Measurements from ENCODE around the gene CDHR1.

Gene CDHR1

DNA sequence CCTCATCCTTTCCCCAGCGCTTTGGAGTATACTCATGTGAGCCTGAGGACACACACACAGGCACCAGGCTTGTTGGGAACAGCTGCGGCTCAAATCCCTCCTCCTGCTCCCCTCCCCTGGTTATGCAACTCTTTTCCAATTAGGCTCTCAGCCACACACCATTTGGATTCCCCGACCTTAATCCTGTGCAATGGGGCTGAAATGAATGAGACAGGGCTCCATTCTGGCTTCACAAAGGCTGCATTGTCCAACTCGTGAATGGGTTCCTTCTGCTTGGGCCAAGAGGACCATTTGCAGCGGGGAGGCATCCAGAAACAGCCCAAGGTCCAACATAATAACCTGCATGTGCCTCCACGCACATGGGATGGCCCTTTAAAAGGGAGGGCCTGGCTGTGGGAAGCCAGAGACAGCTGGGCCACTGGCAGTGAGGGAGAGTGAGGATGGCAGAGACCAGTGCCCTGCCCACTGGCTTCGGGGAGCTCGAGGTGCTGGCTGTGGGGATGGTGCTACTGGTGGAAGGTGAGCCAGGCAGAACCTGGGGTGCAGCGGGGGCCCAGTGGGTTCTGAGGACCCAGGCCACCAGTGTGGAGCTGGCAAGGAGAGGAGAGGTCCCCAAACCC lies 50.4 kb downstream of the CDHR1 start, which contains the start of gene RGR:
Gene RGR, plus strand, starts transcription at position 403 of the 620 bp plus-strand sequence. Its CDS starts 38 bp downstream, at position 441.
- peaks cover 86% of the 10 kb centered on the region for H3K27me3 ChIP-seq (ENCODE audit: insufficient read depth, low read length)
- H3K4me3 ChIP-seq (ENCODE audit: low read depth, low read length): no peak within 1 kb of the TSS
- no peak within 1 kb of the TSS for H3K27ac ChIP-seq (ENCODE audit: low read depth, low read length)
- H2AFZ ChIP-seq (ENCODE audit: low read length, unreplicated experiment): no peak within 1 kb of the TSS
- H3K36me3 ChIP-seq (ENCODE audit: insufficient read depth, low read length): no peaks in the 10 kb centered on the region
- H3K4me1 ChIP-seq (ENCODE audit: control insufficient read depth, insufficient read depth, low read length, unreplicated experiment): no peaks in the 10 kb centered on the region
- no peaks in the 10 kb centered on the region for H3K79me2 ChIP-seq (ENCODE audit: control insufficient read depth, insufficient read depth, low read length, unreplicated experiment)

DNA sequence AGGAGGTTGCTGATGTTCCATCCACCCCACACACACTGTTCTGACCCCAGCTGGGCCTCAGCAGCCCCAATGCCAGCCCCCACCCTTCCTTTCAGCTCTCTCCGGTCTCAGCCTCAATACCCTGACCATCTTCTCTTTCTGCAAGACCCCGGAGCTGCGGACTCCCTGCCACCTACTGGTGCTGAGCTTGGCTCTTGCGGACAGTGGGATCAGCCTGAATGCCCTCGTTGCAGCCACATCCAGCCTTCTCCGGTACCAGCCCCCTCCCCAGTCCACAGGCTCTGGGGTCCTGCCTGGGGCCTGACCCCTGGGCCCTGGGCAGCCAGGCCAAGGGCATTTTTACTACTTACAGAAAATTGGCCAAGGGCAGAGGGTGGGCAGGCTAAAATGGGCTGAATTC lies 53.2 kb downstream of the CDHR1 start:
- Histone ChIP-seq H3K36me3 (ENCODE audit: insufficient read depth, low read length) (no peaks in the 10 kb centered on the region), H3K27ac (ENCODE audit: low read depth, low read length) (no peak overlapping the region), H2AFZ (ENCODE audit: low read length, unreplicated experiment) (no peak overlapping the region), H3K27me3 (ENCODE audit: insufficient read depth, low read length) (peaks cover 86% of the 10 kb centered on the region), H3K4me3 (ENCODE audit: low read depth, low read length) (no peak overlapping the region), H3K79me2 (ENCODE audit: control insufficient read depth, insufficient read depth, low read length, unreplicated experiment) (no peaks in the 10 kb centered on the region), H3K4me1 (ENCODE audit: control insufficient read depth, insufficient read depth, low read length, unreplicated experiment) (no peaks in the 10 kb centered on the region)

DNA sequence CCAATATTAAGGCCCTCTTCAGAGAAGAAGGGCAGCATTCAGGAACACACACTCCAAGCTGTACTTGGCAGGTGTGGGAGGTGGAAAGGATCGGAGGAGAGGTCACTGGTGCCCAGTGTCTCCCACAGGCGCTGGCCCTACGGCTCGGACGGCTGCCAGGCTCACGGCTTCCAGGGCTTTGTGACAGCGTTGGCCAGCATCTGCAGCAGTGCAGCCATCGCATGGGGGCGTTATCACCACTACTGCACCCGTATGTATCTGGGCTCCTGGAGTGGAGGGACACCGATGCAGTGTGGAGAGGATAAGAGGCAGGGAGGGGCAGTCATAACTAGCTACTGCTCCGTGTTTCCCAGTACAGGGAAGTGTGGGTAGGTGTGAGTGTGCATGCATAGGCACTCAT lies 54.5 kb downstream of the CDHR1 start:
- Histone ChIP-seq H3K4me1 (ENCODE audit: control insufficient read depth, insufficient read depth, low read length, unreplicated experiment) (no peaks in the 10 kb centered on the region), H3K27me3 (ENCODE audit: insufficient read depth, low read length) (peaks cover 87% of the 10 kb centered on the region), H3K27ac (ENCODE audit: low read depth, low read length) (no peak overlapping the region), H3K4me3 (ENCODE audit: low read depth, low read length) (no peak overlapping the region), H3K36me3 (ENCODE audit: insufficient read depth, low read length) (no peaks in the 10 kb centered on the region), H2AFZ (ENCODE audit: low read length, unreplicated experiment) (no peak overlapping the region), H3K79me2 (ENCODE audit: control insufficient read depth, insufficient read depth, low read length, unreplicated experiment) (no peaks in the 10 kb centered on the region)

DNA sequence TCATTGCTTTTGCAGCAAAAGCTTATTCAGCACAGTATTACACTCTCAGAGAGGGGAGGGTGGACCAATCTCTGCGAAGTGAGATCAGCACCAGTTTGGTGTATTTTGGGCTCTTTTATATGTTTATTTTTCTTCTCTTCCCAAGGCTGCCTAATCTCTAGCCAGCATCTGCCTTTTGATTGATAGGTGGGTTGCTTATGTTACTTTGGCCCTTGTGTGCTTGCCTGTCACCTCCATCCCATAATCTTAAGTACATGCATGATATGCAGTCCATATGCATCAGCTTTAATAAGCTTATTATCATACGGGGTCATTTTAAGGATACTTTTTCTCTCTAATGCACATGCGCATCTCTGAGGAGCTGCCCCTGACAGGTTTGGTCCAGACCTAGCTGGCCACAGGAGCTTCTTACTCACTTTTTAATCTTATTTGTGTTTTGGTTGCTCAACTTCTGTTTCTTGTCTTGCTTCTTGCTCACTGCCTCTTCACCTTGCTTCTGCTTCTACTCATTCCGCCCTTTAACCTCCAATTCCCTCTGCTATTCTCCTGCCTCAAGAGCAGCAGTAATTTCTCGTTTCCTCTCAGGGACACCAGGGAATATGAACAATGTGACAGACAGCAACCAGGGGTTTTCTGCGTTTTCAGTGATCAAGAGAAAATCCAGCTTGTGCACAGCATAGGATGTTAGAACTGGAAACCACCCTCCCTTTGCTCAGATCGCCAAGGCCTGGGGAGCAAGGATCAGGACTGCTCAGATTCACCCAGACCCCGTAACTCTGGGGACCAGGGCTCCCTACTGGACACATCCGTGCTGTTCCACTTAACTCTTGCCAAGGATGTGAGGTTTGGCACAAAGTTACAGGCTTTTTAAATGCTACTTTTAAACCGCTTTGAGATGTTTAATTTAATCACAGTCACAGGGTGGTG lies 60.5 kb downstream of the CDHR1 start:
- Histone ChIP-seq H3K27me3 (ENCODE audit: insufficient read depth, low read length) (peaks cover 51% of the 10 kb centered on the region), H3K4me3 (ENCODE audit: low read depth, low read length) (no peak overlapping the region), H2AFZ (ENCODE audit: low read length, unreplicated experiment) (no peak overlapping the region), H3K4me1 (ENCODE audit: control insufficient read depth, insufficient read depth, low read length, unreplicated experiment) (no peaks in the 10 kb centered on the region), H3K79me2 (ENCODE audit: control insufficient read depth, insufficient read depth, low read length, unreplicated experiment) (no peaks in the 10 kb centered on the region), H3K27ac (ENCODE audit: low read depth, low read length) (no peak overlapping the region), H3K36me3 (ENCODE audit: insufficient read depth, low read length) (no peaks in the 10 kb centered on the region)

DNA sequence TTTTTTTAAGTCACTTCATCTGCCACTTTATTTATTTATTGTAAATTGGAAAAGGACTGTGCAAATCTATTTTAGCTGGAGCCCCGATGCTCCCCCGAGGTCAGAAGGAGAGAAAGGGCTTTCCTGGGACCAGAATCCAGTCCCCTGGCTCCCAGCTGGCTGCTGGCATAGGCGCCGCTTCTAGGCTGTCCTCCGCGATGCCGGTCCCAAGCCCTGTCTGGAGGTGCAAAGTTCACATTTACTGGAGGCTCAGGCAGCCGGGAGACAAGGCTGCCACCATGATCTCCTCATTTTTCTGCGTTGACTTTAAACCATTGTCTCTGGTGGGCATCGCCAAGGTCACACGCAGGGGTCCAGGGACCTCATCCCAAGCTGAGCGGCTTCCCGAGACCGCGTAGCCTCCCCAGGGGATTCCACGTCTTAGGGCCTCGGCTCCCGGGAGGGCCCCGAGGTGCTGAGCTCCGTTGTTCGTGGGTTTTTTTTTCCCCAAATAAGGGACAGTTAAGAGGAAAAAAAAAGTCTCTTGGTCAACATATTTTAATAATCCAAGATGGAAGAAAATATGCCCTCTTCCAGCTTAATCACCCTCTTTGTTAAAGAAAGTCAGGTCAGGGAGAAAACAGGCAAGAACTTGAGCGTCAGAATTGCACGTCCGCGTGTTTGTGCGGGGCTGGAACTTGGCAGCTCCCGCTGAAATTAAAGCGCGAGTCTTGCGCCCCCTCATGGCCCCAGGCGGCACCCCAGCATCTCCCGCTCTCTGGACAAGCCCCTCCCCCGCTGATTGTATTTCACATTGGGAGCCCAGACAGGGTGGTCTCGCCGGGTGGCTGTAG lies 62.4 kb downstream of the CDHR1 start:
- Histone ChIP-seq H3K79me2 (ENCODE audit: control insufficient read depth, insufficient read depth, low read length, unreplicated experiment) (no peaks in the 10 kb centered on the region), H3K4me3 (ENCODE audit: low read depth, low read length) (peak overlapping the region; percentile 58), H2AFZ (ENCODE audit: low read length, unreplicated experiment) (peak overlapping the region; percentile 21), H3K27me3 (ENCODE audit: insufficient read depth, low read length) (peaks cover 43% of the 10 kb centered on the region), H3K4me1 (ENCODE audit: control insufficient read depth, insufficient read depth, low read length, unreplicated experiment) (no peaks in the 10 kb centered on the region), H3K27ac (ENCODE audit: low read depth, low read length) (no peak overlapping the region), H3K36me3 (ENCODE audit: insufficient read depth, low read length) (no peaks in the 10 kb centered on the region)

DNA sequence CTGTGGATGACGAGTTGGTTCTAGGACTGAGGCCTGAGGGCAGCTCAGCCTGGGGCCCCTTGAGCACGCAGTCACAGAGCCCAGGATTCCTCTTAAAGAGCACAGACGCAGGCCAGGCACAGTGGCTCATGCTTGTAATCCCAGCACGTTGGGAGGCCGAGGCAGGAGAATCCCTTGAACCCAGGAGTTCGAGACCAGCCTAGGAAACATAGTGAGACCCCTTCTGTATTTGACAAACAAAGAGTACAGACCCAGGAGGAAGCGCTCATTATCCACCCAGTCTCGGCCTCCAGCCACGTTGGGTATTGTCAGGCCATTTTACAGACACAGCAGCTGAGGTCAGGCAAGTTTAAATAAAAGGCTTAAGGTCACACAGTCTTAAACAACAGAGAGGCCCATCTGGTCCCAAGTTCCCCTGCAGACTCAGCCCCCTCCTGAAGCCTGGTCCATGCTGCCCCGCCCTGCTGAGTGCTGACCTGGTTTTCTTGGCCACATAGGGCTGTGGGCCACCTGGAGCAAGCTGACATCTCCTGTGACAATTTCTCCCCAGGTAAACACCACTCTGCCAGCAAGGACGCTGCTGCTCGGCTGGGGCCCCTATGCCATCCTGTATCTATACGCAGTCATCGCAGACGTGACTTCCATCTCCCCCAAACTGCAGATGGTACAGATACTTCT lies 63.1 kb downstream of the CDHR1 start:
- H3K27ac ChIP-seq (ENCODE audit: low read depth, low read length): no peak overlapping the region
- peaks cover 36% of the 10 kb centered on the region; the same call in 1 of the 2 replicates for H3K27me3 ChIP-seq (ENCODE audit: insufficient read depth, low read length)
- H3K4me1 ChIP-seq (ENCODE audit: control insufficient read depth, insufficient read depth, low read length, unreplicated experiment): no peaks in the 10 kb centered on the region
- H3K4me3 ChIP-seq (ENCODE audit: low read depth, low read length): no peak overlapping the region
- peak overlapping the region; percentile 21 for H2AFZ ChIP-seq (ENCODE audit: low read length, unreplicated experiment)
- H3K36me3 ChIP-seq (ENCODE audit: insufficient read depth, low read length): no peaks in the 10 kb centered on the region
- H3K79me2 ChIP-seq (ENCODE audit: control insufficient read depth, insufficient read depth, low read length, unreplicated experiment): no peaks in the 10 kb centered on the region

DNA sequence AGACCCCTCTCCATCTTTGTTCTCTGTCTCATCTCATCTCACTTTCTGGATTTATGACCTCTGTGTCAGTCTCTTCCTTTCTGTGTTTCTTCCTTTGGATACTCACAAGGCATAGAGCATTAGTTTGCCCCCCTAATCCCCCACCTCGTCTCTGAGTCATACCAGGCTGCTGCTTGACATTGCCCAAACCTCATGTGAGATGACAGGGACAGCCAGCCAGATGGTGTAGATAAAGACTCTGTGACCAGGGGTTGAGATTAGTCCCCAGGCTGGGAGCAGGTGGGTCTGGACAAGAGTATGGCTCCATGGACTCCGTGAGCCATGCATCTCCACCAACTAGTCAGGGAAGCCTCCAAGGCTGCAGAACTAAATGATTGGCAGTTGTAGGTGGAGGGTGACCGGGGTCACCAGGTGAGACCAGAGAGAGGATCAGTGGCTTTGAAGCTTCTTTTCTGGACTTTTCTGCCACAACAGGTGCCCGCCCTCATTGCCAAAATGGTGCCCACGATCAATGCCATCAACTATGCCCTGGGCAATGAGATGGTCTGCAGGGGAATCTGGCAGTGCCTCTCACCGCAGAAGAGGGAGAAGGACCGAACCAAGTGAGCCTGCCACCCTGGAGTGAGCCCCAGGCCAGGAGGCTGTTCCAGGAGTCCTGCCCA lies 63.8 kb downstream of the CDHR1 start:
- no peaks in the 10 kb centered on the region for H3K4me1 ChIP-seq (ENCODE audit: control insufficient read depth, insufficient read depth, low read length, unreplicated experiment)
- no peak overlapping the region for H2AFZ ChIP-seq (ENCODE audit: low read length, unreplicated experiment)
- H3K36me3 ChIP-seq (ENCODE audit: insufficient read depth, low read length): no peaks in the 10 kb centered on the region
- H3K4me3 ChIP-seq (ENCODE audit: low read depth, low read length): no peak overlapping the region
- H3K27me3 ChIP-seq (ENCODE audit: insufficient read depth, low read length): peaks cover 29% of the 10 kb centered on the region; the same call in 1 of the 2 replicates
- no peak overlapping the region for H3K27ac ChIP-seq (ENCODE audit: low read depth, low read length)
- H3K79me2 ChIP-seq (ENCODE audit: control insufficient read depth, insufficient read depth, low read length, unreplicated experiment): no peaks in the 10 kb centered on the region

DNA sequence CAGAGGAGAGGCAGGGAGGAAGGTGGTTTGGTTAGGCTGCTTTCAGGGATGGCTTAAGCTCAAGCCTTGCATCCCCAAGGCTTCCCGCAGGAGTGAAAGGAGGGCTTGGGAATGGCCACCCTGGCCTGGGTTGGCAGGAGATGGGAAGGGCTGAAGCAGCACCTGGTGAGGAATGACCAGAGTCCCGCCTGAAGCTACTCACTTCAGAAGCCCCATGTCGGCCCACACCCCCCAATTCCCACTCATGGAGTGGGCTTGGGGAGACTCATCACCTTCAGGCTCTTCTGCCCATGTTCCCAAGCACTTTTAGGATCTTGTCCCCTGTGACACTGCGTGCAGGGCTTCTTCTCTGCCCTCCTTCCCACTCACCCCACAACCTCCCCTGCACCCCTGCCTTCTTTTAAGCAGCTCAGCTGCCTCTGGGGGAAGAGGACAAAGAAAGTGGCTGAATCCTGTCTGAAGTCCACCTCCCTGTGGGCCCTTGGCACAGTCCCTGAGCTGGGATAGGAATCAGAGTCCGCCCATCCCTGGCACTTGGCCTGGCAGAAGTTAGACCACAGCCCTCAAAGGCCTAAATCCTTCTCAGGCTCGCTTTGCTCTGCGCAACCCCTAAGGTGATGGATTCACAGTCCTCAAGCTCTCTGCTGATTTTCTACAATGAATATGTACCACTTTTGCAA lies 67.0 kb downstream of the CDHR1 start:
- no peaks in the 10 kb centered on the region for H3K36me3 ChIP-seq (ENCODE audit: insufficient read depth, low read length)
- no peak overlapping the region for H2AFZ ChIP-seq (ENCODE audit: low read length, unreplicated experiment)
- no peak overlapping the region for H3K27ac ChIP-seq (ENCODE audit: low read depth, low read length)
- peaks cover 6% of the 10 kb centered on the region; the same call in 1 of the 2 replicates for H3K27me3 ChIP-seq (ENCODE audit: insufficient read depth, low read length)
- no peaks in the 10 kb centered on the region for H3K79me2 ChIP-seq (ENCODE audit: control insufficient read depth, insufficient read depth, low read length, unreplicated experiment)
- H3K4me1 ChIP-seq (ENCODE audit: control insufficient read depth, insufficient read depth, low read length, unreplicated experiment): no peaks in the 10 kb centered on the region
- H3K4me3 ChIP-seq (ENCODE audit: low read depth, low read length): no peak overlapping the region

DNA sequence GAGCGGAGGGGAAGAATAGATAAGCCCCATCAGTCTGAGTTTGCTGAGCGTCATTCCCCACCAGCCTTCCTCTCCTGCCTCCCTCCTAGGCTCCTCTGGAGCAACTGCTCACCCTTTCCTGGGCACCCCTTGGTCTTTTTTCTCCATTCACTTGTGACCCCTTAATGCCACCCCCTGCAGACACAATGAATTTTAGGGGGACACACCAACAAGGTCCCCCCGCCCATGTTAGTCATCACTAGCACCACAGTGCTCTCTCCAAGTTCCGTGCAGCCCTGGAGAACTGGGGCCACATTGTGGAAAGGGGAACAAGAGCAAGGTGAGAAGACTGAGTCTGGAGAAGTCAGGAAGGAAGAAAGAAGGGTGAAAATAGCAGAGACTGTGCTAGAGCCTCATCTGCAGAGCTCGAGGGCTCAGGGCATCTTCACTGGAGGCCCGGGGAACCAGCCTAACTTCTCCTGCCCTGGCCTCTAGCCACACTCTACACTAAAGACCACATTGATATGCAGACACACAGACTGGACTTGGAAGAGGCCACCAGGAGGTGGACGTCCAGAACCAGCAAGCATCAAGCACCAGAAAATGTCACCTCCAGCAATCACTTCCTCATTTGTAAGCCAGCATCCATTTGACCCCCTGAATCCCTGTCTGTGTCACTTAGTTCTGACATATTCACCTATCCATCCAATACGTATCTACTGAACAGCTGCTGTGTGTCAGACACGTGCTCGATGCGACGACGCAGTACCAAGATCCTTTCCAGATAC lies 68.0 kb downstream of the CDHR1 start:
- H3K79me2 ChIP-seq (ENCODE audit: control insufficient read depth, insufficient read depth, low read length, unreplicated experiment): no peaks in the 10 kb centered on the region
- no peak overlapping the region for H3K4me3 ChIP-seq (ENCODE audit: low read depth, low read length)
- no peaks in the 10 kb centered on the region for H3K4me1 ChIP-seq (ENCODE audit: control insufficient read depth, insufficient read depth, low read length, unreplicated experiment)
- H2AFZ ChIP-seq (ENCODE audit: low read length, unreplicated experiment): no peak overlapping the region
- H3K27me3 ChIP-seq (ENCODE audit: insufficient read depth, low read length): peaks cover 6% of the 10 kb centered on the region; the same call in 1 of the 2 replicates
- H3K27ac ChIP-seq (ENCODE audit: low read depth, low read length): no peak overlapping the region
- H3K36me3 ChIP-seq (ENCODE audit: insufficient read depth, low read length): no peaks in the 10 kb centered on the region
